ENCODE measurements around the gene IFNG.

DNA sequence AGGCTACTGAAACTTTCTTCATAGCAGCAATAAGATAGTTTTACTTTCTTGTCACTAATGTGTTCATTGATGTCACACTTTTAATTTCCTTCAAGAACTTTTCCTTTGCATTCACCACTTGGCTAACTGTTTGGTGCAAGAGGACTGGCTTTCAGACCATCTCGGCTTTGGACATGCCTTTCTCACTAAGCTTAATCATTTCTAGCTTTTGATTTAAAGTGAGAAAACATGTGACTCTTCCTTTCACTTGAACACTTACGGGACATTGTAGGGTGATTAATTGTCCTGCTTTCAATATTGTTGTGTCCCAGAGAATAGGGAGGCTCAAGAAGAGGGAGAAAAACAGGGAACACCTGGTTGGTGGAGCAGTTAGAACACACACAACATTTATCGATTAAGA is 41.9 kb downstream of the IFNG start:
- TF ChIP-seq POLR2AphosphoS5 (IDR thresholded peaks at IDR 0.05; ENCODE audit: low read depth, low read length) (no peak), TAF1 (IDR thresholded peaks at IDR 0.05; ENCODE audit: borderline replicate concordance, insufficient read depth, low read length) (no peak), SIN3A (IDR thresholded peaks at IDR 0.05; ENCODE audit: borderline replicate concordance, insufficient read depth, low read length) (no peak)
- TF ChIP-seq, protein P1, sequence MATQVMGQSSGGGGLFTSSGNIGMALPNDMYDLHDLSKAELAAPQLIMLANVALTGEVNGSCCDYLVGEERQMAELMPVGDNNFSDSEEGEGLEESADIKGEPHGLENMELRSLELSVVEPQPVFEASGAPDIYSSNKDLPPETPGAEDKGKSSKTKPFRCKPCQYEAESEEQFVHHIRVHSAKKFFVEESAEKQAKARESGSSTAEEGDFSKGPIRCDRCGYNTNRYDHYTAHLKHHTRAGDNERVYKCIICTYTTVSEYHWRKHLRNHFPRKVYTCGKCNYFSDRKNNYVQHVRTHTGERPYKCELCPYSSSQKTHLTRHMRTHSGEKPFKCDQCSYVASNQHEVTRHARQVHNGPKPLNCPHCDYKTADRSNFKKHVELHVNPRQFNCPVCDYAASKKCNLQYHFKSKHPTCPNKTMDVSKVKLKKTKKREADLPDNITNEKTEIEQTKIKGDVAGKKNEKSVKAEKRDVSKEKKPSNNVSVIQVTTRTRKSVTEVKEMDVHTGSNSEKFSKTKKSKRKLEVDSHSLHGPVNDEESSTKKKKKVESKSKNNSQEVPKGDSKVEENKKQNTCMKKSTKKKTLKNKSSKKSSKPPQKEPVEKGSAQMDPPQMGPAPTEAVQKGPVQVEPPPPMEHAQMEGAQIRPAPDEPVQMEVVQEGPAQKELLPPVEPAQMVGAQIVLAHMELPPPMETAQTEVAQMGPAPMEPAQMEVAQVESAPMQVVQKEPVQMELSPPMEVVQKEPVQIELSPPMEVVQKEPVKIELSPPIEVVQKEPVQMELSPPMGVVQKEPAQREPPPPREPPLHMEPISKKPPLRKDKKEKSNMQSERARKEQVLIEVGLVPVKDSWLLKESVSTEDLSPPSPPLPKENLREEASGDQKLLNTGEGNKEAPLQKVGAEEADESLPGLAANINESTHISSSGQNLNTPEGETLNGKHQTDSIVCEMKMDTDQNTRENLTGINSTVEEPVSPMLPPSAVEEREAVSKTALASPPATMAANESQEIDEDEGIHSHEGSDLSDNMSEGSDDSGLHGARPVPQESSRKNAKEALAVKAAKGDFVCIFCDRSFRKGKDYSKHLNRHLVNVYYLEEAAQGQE (IDR thresholded peaks at IDR 0.05; ENCODE audit: insufficient read depth in 1 of 2, low read depth in 2 of 2, low read length in 2 of 2), result no peak
